ENCODE data around the gene TRIM17. TPM values are rescaled to one million over a fixed set of nuclear protein-coding genes. Genes with fewer than 3 reads are reported as not detected.

The TRIM17 gene
- total and polyA plus RNA-seq, 9 of the 15 experiments (the other 6 are each of a cell fraction or from before 2014, with no cell fraction given): not detected

- TF ChIP-seq COPS2 (conservative IDR thresholded peaks at IDR 0.05): no peak
- no peak for TF ChIP-seq MYBL2 (IDR thresholded peaks at IDR 0.05; ENCODE audit: low read depth)
- no peak for TF ChIP-seq MYBL2 (CRISPR knock-in tag; IDR thresholded peaks at IDR 0.05; ENCODE audit: borderline replicate concordance)
- TF ChIP-seq, protein P1, sequence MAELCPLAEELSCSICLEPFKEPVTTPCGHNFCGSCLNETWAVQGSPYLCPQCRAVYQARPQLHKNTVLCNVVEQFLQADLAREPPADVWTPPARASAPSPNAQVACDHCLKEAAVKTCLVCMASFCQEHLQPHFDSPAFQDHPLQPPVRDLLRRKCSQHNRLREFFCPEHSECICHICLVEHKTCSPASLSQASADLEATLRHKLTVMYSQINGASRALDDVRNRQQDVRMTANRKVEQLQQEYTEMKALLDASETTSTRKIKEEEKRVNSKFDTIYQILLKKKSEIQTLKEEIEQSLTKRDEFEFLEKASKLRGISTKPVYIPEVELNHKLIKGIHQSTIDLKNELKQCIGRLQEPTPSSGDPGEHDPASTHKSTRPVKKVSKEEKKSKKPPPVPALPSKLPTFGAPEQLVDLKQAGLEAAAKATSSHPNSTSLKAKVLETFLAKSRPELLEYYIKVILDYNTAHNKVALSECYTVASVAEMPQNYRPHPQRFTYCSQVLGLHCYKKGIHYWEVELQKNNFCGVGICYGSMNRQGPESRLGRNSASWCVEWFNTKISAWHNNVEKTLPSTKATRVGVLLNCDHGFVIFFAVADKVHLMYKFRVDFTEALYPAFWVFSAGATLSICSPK (IDR thresholded peaks at IDR 0.05; ENCODE audit: borderline replicate concordance): no peak
- peak; percentile 97 for TF ChIP-seq TCF3 (CRISPR knock-in tag; IDR thresholded peaks at IDR 0.05)
- TF ChIP-seq CBX1 (IDR thresholded peaks at IDR 0.05; ENCODE audit: low read depth): no peak
- TF ChIP-seq BRF1 (IDR thresholded peaks at IDR 0.05; ENCODE audit: borderline replicate concordance, extremely low read depth, insufficient read length): no peak
- TF ChIP-seq ZFP91 (CRISPR knock-in tag; IDR thresholded peaks at IDR 0.05): no peak
- no peak for TF ChIP-seq ZBTB11 (CRISPR knock-in tag; IDR thresholded peaks at IDR 0.05)
- TF ChIP-seq FOSL1 (tag; conservative IDR thresholded peaks at IDR 0.05): peak; percentile 60; the same call in 1 of the 2 replicates
- TF ChIP-seq SMAD2 (IDR thresholded peaks at IDR 0.05; ENCODE audit: low read depth, low read length): no peak
- TF ChIP-seq, protein P2, sequence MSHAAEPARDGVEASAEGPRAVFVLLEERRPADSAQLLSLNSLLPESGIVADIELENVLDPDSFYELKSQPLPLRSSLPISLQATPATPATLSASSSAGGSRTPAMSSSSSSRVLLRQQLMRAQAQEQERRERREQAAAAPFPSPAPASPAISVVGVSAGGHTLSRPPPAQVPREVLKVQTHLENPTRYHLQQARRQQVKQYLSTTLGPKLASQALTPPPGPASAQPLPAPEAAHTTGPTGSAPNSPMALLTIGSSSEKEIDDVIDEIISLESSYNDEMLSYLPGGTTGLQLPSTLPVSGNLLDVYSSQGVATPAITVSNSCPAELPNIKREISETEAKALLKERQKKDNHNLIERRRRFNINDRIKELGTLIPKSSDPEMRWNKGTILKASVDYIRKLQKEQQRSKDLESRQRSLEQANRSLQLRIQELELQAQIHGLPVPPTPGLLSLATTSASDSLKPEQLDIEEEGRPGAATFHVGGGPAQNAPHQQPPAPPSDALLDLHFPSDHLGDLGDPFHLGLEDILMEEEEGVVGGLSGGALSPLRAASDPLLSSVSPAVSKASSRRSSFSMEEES (CRISPR knock-in tag; IDR thresholded peaks at IDR 0.05): no peak
- TF ChIP-seq, protein P3, sequence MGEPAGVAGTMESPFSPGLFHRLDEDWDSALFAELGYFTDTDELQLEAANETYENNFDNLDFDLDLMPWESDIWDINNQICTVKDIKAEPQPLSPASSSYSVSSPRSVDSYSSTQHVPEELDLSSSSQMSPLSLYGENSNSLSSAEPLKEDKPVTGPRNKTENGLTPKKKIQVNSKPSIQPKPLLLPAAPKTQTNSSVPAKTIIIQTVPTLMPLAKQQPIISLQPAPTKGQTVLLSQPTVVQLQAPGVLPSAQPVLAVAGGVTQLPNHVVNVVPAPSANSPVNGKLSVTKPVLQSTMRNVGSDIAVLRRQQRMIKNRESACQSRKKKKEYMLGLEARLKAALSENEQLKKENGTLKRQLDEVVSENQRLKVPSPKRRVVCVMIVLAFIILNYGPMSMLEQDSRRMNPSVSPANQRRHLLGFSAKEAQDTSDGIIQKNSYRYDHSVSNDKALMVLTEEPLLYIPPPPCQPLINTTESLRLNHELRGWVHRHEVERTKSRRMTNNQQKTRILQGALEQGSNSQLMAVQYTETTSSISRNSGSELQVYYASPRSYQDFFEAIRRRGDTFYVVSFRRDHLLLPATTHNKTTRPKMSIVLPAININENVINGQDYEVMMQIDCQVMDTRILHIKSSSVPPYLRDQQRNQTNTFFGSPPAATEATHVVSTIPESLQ (CRISPR knock-in tag; IDR thresholded peaks at IDR 0.05): no peak
Observed at GRCh38 chr1:228420968-228421826, 4.5 kb upstream of the TRIM17 start (continued).

All from K562 (cell line).